IMR-90 (cell line): ENCODE results near the gene MAML2. TPM values are rescaled to one million over a fixed set of nuclear protein-coding genes. Genes with fewer than 3 reads are reported as not detected.
A peak's percentile ranks its signal among the peaks of the same experiment; 100 is the strongest.

Experiments used
- ATAC-seq: fragments of 200-7000 bp; cut with Tn5 transposase; 2 replicates; pipeline ENCODE4 v1.9.1; 2020; ENCODE audit warnings: low read depth, mild to moderate bottlenecking, moderate library complexity
- BruUV-seq: library from RNA; stranded (reverse); fragments of 400-500 nt; replicated peaks from 2 replicates; lab custom pipeline; 2021; lab: Mats Ljungman, UMichigan
- CTCF ChIA-PET: fragments of 300-600 bp; formaldehyde crosslinking; extraction: SDS; loops from one replicate; lab custom pipeline; 2021; ENCODE audit warnings: antibody characterized with exemption; lab: Yijun Ruan, JAX
- POLR2A ChIA-PET: fragments of 300-600 bp; sonication (Branson Sonifier 250); formaldehyde crosslinking; loops from one replicate; lab custom pipeline; 2022; ENCODE audit warnings: antibody characterized with exemption; ENCODE audit not compliant: unreplicated experiment; lab: Charles Lee
- DNase-seq: peaks from one replicate; pipeline ENCODE4 v3.0.0; 2013
- H2AFZ ChIP-seq: replicated peaks from 2 replicates; pipeline ENCODE3; 2013; ENCODE audit warnings: low read length, mild to moderate bottlenecking; ENCODE audit not compliant: poor library complexity
- H2AK5ac ChIP-seq: 2 replicates; pipeline ENCODE4 v1.6.1; 2013; ENCODE audit warnings: low read depth, low read length, inconsistent platforms
- H2AK9ac ChIP-seq: replicated peaks from 2 replicates; pipeline ENCODE3; 2013; ENCODE audit warnings: mild to moderate bottlenecking, low read depth, low read length, moderate library complexity; ENCODE audit not compliant: poor library complexity
- H2BK120ac ChIP-seq: 2 replicates; pipeline ENCODE4 v1.6.1; 2013; ENCODE audit warnings: low read depth, low read length, inconsistent platforms
- H2BK15ac ChIP-seq: 3 replicates; pipeline ENCODE4 v1.6.1; 2013; ENCODE audit warnings: low read depth, low read length, inconsistent platforms
- H2BK20ac ChIP-seq: 2 replicates; pipeline ENCODE4 v1.6.1; 2013; ENCODE audit warnings: low read depth, mild to moderate bottlenecking, inconsistent platforms, low read length, moderate library complexity
- H2BK5ac ChIP-seq: 2 replicates; pipeline ENCODE4 v1.6.1; 2013; ENCODE audit warnings: mild to moderate bottlenecking, low read depth, low read length, inconsistent platforms; ENCODE audit not compliant: poor library complexity, severe bottlenecking
- H3K14ac ChIP-seq: replicated peaks from 2 replicates; pipeline ENCODE4 v1.6.1; 2013; ENCODE audit warnings: low read depth, low read length, inconsistent platforms
- H3K18ac ChIP-seq: 2 replicates; pipeline ENCODE4 v1.6.1; 2013; ENCODE audit warnings: low read depth, low read length, control low read depth
- H3K23ac ChIP-seq: 2 replicates; pipeline ENCODE4 v1.6.1; 2013; ENCODE audit warnings: low read depth, low read length, inconsistent platforms
- H3K27ac ChIP-seq: 2 replicates; pipeline ENCODE4 v1.5.1; 2013; ENCODE audit warnings: mild to moderate bottlenecking, control low read depth, low read length; ENCODE audit not compliant: insufficient read depth
- H3K27me3 ChIP-seq: 2 replicates; pipeline ENCODE4 v1.6.1; 2013; ENCODE audit warnings: low read length; ENCODE audit not compliant: control insufficient read depth, insufficient read depth
- H3K36me3 ChIP-seq: 2 replicates; pipeline ENCODE4 v1.6.1; 2013; ENCODE audit warnings: low read length, mixed read lengths; ENCODE audit not compliant: control insufficient read depth, insufficient read depth
- H3K4ac ChIP-seq: 2 replicates; pipeline ENCODE4 v1.6.1; 2013; ENCODE audit warnings: low read depth, low read length, inconsistent platforms
- H3K4me1 ChIP-seq: 2 replicates; pipeline ENCODE4 v1.6.1; 2013; ENCODE audit warnings: low read length, mixed read lengths; ENCODE audit not compliant: control insufficient read depth, insufficient read depth
- H3K4me2 ChIP-seq: 2 replicates; pipeline ENCODE4 v1.6.1; 2013; ENCODE audit warnings: low read depth, mild to moderate bottlenecking, control low read depth, low read length, moderate library complexity
- H3K4me3 ChIP-seq: 2 replicates; pipeline ENCODE4 v1.5.1; 2013; ENCODE audit warnings: low read depth, mild to moderate bottlenecking, control low read depth, low read length, moderate library complexity; ENCODE audit not compliant: insufficient read depth
- H3K56ac ChIP-seq: 2 replicates; pipeline ENCODE4 v1.6.1; 2013; ENCODE audit warnings: low read length, inconsistent platforms; ENCODE audit not compliant: insufficient read depth; ENCODE audit errors: extremely low read depth
- H3K79me1 ChIP-seq, 2 experiments: 2 replicates each; pipeline ENCODE4 v1.6.1; 2013; ENCODE audit warnings: low read length in 2 of 2, inconsistent platforms in 1 of 2, low read depth in 1 of 2
- H3K9ac ChIP-seq: 2 replicates; pipeline ENCODE4 v1.6.1; 2013; ENCODE audit warnings: low read depth, low read length, control low read depth
- H3K9me1 ChIP-seq: 2 replicates; pipeline ENCODE4 v1.6.1; 2013; ENCODE audit warnings: low read length, inconsistent platforms; ENCODE audit not compliant: insufficient read depth
- H3K9me3 ChIP-seq: 2 replicates; pipeline ENCODE4 v1.6.1; 2013; ENCODE audit warnings: low read length; ENCODE audit not compliant: control insufficient read depth, insufficient read depth
- H4K20me1 ChIP-seq: 2 replicates; pipeline ENCODE4 v1.6.1; 2013; ENCODE audit warnings: low read length, inconsistent platforms; ENCODE audit not compliant: insufficient read depth
- H4K5ac ChIP-seq: 2 replicates; pipeline ENCODE4 v1.6.1; 2013; ENCODE audit warnings: mild to moderate bottlenecking, low read depth, low read length, control low read depth
- H4K8ac ChIP-seq, 2 experiments: 2 replicates each; pipeline ENCODE4 v1.6.1; 2013; ENCODE audit warnings: low read depth in 2 of 2, low read length in 2 of 2, control low read depth in 1 of 2, inconsistent platforms in 1 of 2
- H4K91ac ChIP-seq: 2 replicates; pipeline ENCODE4 v1.6.1; 2013; ENCODE audit warnings: low read depth, low read length, inconsistent platforms; ENCODE audit not compliant: insufficient read depth
- CEBPB ChIP-seq: IDR thresholded peaks from 2 replicates; pipeline ENCODE4 v1.6.1; 2012; ENCODE audit warnings: low read depth, low read length, improper control_type of control experiment
- FOS ChIP-seq: fragments of 150-350 bp; IDR thresholded peaks from 2 replicates; pipeline ENCODE4 v1.6.1; 2016; ENCODE audit warnings: low read depth, low read length
- MXI1 ChIP-seq: IDR thresholded peaks from 2 replicates; pipeline ENCODE4 v1.6.1; 2012; ENCODE audit warnings: low read depth, mild to moderate bottlenecking, low read length, moderate library complexity, borderline replicate concordance
- WGBS, 2 experiments: methylation state at CpG; one replicate each; pipeline versions ENCODE4 v1.1.5 to v1.1.7; 2013; ENCODE audit warnings: missing lambda C conversion rate in 2 of 2; ENCODE audit not compliant: insufficient read length in 1 of 2; ENCODE audit errors: extremely low coverage in 2 of 2; 5-methylcytosine and 5-hydroxymethylcytosine counted together
- dilution Hi-C: fragments of 300-500 bp; cut with HindIII; formaldehyde crosslinking; loops from one replicate; pipeline ENCODE4 v1.14.3; 2018; ENCODE audit warnings: low sequenced_read_pairs; ENCODE audit not compliant: unreplicated experiment
- in situ Hi-C: fragments of 300-500 bp; cut with MboI; formaldehyde crosslinking; loops from 3 replicates; pipeline ENCODE4 v1.14.3; 2019; ENCODE audit warnings: low sequenced_read_pairs, inconsistent platforms, mixed read lengths
- intact Hi-C: fragments of 100-400 bp; cut with micrococcal nuclease; formaldehyde crosslinking; loops from 2 replicates; pipeline ENCODE4 v1.10.0; 2022
- polyA plus RNA-seq, 3 experiments: library from polyadenylated mRNA; depleted of rRNA; stranded (reverse); fragments of >200 nt; gene quantifications; 2 replicates each; pipeline ENCODE4 v1.2.3, GENCODE V29; 2012; ENCODE audit warnings: low replicate concordance in 1 of 3
- total RNA-seq: library from RNA; depleted of rRNA; stranded (reverse); fragments of >200 nt; gene quantifications from 2 replicates; pipeline ENCODE4 v1.2.3, GENCODE V29; 2012

Gene MAML2
- total and polyA plus RNA-seq, 2 of the 4 experiments (the other 2 are of a cell fraction), result 15.0 to 19.5 TPM

GRCh38 chr11:96014217-96014616 is 328.8 kb downstream of the MAML2 start:
- TF ChIP-seq FOS (0 out of 2 replicates have a peak, but pooled peaks have one; percentile 15), MXI1 (no peak), CEBPB (peak; percentile 74; the same call in 1 of the 2 replicates)
- intact Hi-C loops (loop anchor here (5.0 kb wide), 1 partner anchor 328 kb away; the partner anchor contains the start of gene MAML2), in situ Hi-C loops (no loop called here), dilution Hi-C loops (no loop called here)
- Histone ChIP-seq H3K4me3 (no peak overlapping the region), H2AFZ (no peak overlapping the region), H3K9me3 (no peaks in the 10 kb centered on the region), H3K9ac (no peak overlapping the region), H3K56ac (no peak overlapping the region), H3K36me3 (no peaks in the 10 kb centered on the region), H4K91ac (no peak overlapping the region), H3K23ac (no peak overlapping the region), H4K5ac (no peak overlapping the region), H3K4ac (no peak overlapping the region), H3K9me1 (peaks cover 4% of the 10 kb centered on the region), H3K79me1 (peaks cover 5 to 32% of the 10 kb centered on the region in 2 experiments), H2BK5ac (no peak overlapping the region), H3K27ac (no peak overlapping the region), H2BK20ac (no peak overlapping the region; the same call in 1 of the 2 replicates), H3K4me2 (no peak overlapping the region; the same call in 1 of the 2 replicates), H3K14ac (no peak overlapping the region), H2AK5ac (no peak overlapping the region), H4K20me1 (no peaks in the 10 kb centered on the region), H2BK120ac (no peak overlapping the region), H4K8ac (no peak overlapping the region), H2BK15ac (no peak overlapping the region), H3K27me3 (no peaks in the 10 kb centered on the region), H2AK9ac (no peak overlapping the region), H3K4me1 (peaks cover 13% of the 10 kb centered on the region), H3K18ac (no peak overlapping the region)
- ATAC-seq, result peak; percentile 47
- CTCF ChIA-PET, result interaction anchor here (1.0 kb wide), 1 partner anchor 329 kb away, joined by 3 read pairs; no protein-coding TSS in a partner anchor
- WGBS, 2 experiments, result no CpG with 5 or more reads among the region's 3 CpGs
- DNase-seq, result peak; percentile 61
- no TSS peak for BruUV-seq
- POLR2A ChIA-PET, result no interaction called here
